HL-60/S4 treated with retinoic acid at 250 ng/mL for 4 days and 3 days (cell line): ENCODE results near the gene ZBTB33.

Source experiments
- in situ Hi-C: fragments of 300-500 bp; cut with MboI; formaldehyde crosslinking; loops from 2 replicates; pipeline ENCODE4 v1.7.0; 2022; ENCODE audit warnings: low sequenced_read_pairs

Gene ZBTB33, protein sequence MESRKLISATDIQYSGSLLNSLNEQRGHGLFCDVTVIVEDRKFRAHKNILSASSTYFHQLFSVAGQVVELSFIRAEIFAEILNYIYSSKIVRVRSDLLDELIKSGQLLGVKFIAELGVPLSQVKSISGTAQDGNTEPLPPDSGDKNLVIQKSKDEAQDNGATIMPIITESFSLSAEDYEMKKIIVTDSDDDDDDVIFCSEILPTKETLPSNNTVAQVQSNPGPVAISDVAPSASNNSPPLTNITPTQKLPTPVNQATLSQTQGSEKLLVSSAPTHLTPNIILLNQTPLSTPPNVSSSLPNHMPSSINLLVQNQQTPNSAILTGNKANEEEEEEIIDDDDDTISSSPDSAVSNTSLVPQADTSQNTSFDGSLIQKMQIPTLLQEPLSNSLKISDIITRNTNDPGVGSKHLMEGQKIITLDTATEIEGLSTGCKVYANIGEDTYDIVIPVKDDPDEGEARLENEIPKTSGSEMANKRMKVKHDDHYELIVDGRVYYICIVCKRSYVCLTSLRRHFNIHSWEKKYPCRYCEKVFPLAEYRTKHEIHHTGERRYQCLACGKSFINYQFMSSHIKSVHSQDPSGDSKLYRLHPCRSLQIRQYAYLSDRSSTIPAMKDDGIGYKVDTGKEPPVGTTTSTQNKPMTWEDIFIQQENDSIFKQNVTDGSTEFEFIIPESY

GRCh38 chrX:120250522-120251271 lies at the start of gene ZBTB33:
Gene ZBTB33, plus strand, starts transcription at chrX:120250812. Its CDS starts 2,604 bp downstream, at chrX:120253416.
- in situ Hi-C loops: no loop called here

DNA sequence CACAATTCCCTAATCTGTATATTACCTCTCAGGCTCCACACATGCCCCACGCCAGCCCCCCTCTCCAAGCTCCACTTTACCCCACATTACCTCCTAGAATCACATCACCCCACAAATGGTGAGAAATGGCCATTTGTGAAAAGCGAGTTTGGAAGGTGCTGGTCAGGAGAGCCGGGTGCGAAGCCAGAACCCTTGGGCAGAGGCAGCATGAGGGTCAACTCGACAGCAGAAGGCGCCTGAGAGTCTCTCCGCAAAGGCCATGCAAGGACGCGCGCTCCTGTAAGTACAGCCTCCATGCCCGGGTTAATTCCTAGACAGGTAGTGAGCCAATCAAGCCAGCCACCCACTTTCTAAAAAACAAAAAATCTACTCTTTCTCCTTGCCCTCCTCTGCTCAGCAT lies 49.8 kb upstream of the ZBTB33 start:
- in situ Hi-C loops: no loop called here

- in situ Hi-C loops: no loop called here
Measured at GRCh38 chrX:120205816-120206753, 44.5 kb upstream of the ZBTB33 start.

DNA sequence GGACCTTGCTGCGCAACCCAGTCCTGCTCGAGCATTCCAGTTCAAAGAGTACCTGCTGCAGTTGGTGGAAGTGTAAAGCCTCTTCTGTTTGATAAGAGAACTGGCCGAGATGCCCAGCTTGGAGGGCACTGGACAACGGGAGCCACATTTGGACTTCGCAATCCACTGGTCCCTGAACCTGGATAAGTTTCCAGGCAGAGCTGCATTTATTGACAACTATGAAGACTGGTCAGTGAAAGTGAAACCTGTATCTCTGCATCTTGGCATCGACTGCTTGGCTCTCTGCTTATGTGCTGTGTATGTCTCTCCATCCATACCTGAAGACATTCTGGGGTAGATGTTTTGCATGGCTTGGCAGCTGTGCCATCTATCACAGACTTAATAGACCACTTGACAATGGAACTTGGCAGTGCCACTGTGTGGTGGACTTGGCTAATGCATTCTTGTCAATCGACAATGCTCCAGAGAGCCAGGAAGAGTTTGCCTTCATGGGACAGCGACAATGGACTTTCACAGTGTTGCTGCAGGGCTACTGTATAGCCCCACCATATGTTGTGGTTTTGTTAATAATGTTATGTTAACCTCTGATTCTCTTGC lies 43.5 kb upstream of the ZBTB33 start:
- in situ Hi-C loops: no loop called here

GRCh38 chrX:120213438-120214265 lies 37.0 kb upstream of the ZBTB33 start:
- in situ Hi-C loops: no loop called here

- in situ Hi-C loops: no loop called here
Measured at GRCh38 chrX:120223374-120223773, 27.2 kb upstream of the ZBTB33 start.

DNA sequence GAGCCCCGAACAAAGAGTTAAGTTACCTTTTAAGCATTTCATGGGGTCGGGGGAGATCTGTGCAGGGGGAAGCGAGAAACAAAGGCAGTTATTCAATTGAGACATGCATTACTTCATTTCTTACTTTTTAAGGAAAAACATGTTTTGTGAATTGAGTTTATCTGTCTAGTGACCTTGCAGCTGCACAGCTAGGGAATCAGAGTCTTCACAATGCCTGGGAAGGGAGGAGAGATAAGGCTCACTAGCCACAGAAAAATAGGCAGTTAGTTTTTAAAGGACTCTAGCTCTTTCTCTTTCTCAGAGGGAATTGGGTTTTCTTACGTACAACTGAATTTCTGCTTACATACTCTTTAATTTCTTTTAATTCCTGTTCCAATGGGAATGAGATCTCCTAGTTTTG lies 26.2 kb upstream of the ZBTB33 start:
- in situ Hi-C loops: no loop called here

- in situ Hi-C loops: loop anchor here (25.0 kb wide), 1 partner anchor 91 kb away; no protein-coding TSS in a partner anchor
Measured at GRCh38 chrX:120228187-120228908, 22.3 kb upstream of the ZBTB33 start.

- in situ Hi-C loops: loop anchor here (25.0 kb wide), 1 partner anchor 98 kb away; no protein-coding TSS in a partner anchor
Measured at GRCh38 chrX:120235284-120235683, 15.3 kb upstream of the ZBTB33 start.

DNA sequence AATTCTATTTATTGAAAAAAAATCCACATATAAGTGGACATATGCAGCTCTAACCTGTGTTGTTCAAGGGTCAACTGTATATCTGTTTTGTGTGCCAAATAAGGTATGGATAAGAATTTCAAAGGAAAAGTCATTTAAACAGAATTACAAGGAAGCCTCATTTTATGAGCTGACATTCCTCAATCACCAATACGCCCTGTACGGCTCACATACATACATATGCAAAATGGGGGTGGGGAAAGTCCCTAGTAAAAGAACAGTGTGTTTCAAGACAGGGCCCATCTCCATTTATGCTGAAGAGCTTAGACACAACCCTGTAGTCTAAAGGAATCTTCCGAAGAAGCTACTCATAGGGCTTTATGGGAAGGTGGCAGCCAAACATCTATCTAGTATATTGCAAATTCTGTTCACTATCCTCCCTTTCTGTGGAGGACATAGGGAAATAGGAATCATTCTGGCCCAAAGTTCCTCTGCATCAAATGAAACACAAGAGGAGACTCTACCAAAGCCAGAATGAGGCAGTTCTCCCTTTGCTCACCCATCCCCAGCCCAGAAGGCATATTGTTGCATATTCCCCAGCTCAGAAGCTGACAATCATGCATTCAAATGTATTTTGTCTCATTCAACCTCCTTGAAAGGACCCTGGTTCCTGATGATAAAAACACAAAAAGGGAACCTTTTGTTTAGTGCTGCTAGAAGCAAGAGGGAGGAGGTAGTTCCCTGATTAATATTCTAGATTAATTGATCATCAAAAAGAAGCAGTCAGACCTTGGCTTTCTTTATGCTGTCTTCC lies 13.7 kb upstream of the ZBTB33 start:
- in situ Hi-C loops: loop anchor here (25.0 kb wide), 1 partner anchor 100 kb away; no protein-coding TSS in a partner anchor

GRCh38 chrX:120238933-120239332 lies 11.7 kb upstream of the ZBTB33 start:
- in situ Hi-C loops: loop anchor here (25.0 kb wide), 1 partner anchor 102 kb away; no protein-coding TSS in a partner anchor

DNA sequence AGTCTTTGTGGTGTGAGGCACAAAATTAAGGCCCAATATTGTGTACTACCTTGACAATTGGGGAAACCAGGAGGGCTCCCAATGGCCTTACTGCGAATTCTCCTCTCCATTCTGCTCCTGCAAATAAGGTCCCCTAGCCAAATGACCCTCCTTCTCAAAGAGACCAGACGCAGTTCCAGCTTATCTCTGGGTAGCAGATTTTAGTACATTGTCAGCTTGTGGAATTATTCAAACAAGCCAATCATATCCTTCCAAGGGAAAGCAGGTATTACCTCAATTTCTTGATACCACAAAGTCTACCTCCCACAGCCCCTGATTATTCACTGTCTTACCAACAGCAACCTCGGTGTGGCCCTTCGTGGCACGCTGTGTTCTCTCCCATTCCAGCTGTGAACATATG lies 7.8 kb upstream of the ZBTB33 start:
- in situ Hi-C loops: loop anchor here (25.0 kb wide), 1 partner anchor 106 kb away; no protein-coding TSS in a partner anchor

- in situ Hi-C loops: loop anchor here (25.0 kb wide), 1 partner anchor 107 kb away; no protein-coding TSS in a partner anchor
Measured at GRCh38 chrX:120244395-120244734, 6.2 kb upstream of the ZBTB33 start.

DNA sequence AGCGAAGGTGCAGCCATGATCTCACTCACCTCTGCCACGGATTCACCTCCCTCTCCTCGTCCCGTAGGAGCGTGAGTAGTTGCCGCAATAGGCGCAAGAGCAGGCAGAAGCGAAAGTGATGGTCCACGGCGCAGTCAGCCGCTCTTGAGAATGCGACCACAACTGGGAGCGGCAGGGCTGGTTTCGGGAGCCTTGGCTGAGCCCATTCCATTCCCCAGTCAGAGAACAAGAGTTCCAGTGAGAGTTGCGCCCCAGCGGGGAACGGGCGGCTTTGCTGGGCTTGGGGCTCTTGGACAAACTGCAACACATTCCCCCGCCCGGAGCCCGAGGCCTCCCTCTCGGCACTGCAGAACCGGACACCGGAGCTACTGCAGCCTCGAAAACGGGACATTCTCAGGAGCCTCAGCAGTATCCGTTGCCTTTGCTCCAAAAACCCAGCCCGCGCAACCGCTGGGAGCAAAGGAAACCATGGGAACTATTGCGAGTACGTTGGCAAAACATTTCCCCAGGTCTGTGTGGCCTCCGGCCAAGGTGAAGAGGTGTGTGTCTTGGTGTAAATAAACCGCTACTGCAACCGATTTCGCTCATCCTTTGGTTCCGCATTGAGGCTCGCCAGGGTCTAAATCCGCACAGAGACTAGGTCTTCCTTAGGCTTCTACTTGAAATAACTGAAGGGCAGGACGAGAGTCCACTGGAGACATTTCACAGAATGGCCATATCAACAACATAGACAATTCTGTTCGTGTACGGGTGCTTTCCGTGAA lies 5.7 kb upstream of the ZBTB33 start:
- in situ Hi-C loops: loop anchor here (25.0 kb wide), 1 partner anchor 108 kb away; no protein-coding TSS in a partner anchor

GRCh38 chrX:120251471-120252011 lies 929 bp downstream of the ZBTB33 start:
- in situ Hi-C loops: no loop called here

GRCh38 chrX:120253784-120254183 lies 3.2 kb downstream of the ZBTB33 start:
- in situ Hi-C loops: no loop called here
